Left ventricle myocardium inferior (tissue), 1 donor: ENCODE measurements around the gene KPNA1. TPM values are rescaled to one million over a fixed set of nuclear protein-coding genes. Genes with fewer than 3 reads are reported as not detected.

ENCODE experiments used
- DNase-seq: peaks from one replicate; pipeline ENCODE4 v3.0.0-alpha.2; 2020
- H3K27ac ChIP-seq: fragments of 200-600 bp; replicated peaks from 2 replicates; pipeline ENCODE4 v1.8.0; 2021
- H3K27me3 ChIP-seq: fragments of 200-600 bp; 2 replicates; pipeline ENCODE4 v1.8.0; 2021; ENCODE audit warnings: low read depth
- H3K36me3 ChIP-seq: fragments of 200-600 bp; 2 replicates; pipeline ENCODE4 v1.8.0; 2021
- H3K4me1 ChIP-seq: fragments of 200-600 bp; 2 replicates; pipeline ENCODE4 v1.8.0; 2021
- H3K4me3 ChIP-seq: fragments of 200-600 bp; 2 replicates; pipeline ENCODE4 v1.8.0; 2021; ENCODE audit warnings: mild to moderate bottlenecking, moderate library complexity
- H3K9me3 ChIP-seq: fragments of 200-600 bp; replicated peaks from 2 replicates; pipeline ENCODE4 v1.8.0; 2021
- CTCF ChIP-seq: fragments of 200-600 bp; IDR thresholded peaks from 2 replicates; pipeline ENCODE4 v1.8.0; 2021; ENCODE audit warnings: antibody characterized with exemption, mild to moderate bottlenecking, borderline replicate concordance
- intact Hi-C: fragments of 100-400 bp; cut with micrococcal nuclease; formaldehyde crosslinking; loops from one replicate; pipeline ENCODE4 v1.11.0; 2022
- total RNA-seq: library from RNA; stranded (reverse); fragmentation: NEBNext Ultra II Directional; extraction: Animal tissue kit (Norgen Biotek cat#: 25700); gene quantifications from one replicate; pipeline ENCODE4 v1.2.1, GENCODE V29; 2021
- donor health status: DM: no; HTN: yes; CAD: no; lungs with severe emphysema.

The KPNA1 gene
- total RNA-seq, 1 donor from 2014 or later = 64.9 TPM

GRCh38 chr3:122560680-122561079, 45.9 kb upstream of the KPNA1 start:
- peaks cover 51% of the 10 kb centered on the region for H3K4me1 ChIP-seq
- H3K9me3 ChIP-seq = no peaks in the 10 kb centered on the region
- no peak overlapping the region for H3K27ac ChIP-seq
- peak; percentile 60 for TF ChIP-seq CTCF
- no peak overlapping the region for H3K4me3 ChIP-seq
- H3K36me3 ChIP-seq = peaks cover 40% of the 10 kb centered on the region
- no peak for DNase-seq
- intact Hi-C loops = loop anchor here (5.0 kb wide), 1 partner anchor 117 kb away; no protein-coding TSS in a partner anchor
- H3K27me3 ChIP-seq = no peaks in the 10 kb centered on the region

GRCh38 chr3:122559906-122560305, 45.2 kb upstream of the KPNA1 start:
- Histone ChIP-seq H3K9me3 (no peaks in the 10 kb centered on the region), H3K36me3 (peaks cover 47% of the 10 kb centered on the region), H3K4me3 (no peak overlapping the region), H3K27ac (no peak overlapping the region), H3K4me1 (peaks cover 44% of the 10 kb centered on the region), H3K27me3 (no peaks in the 10 kb centered on the region)
- no peak for TF ChIP-seq CTCF
- intact Hi-C loops = loop anchor here (5.0 kb wide), 1 partner anchor 117 kb away; no protein-coding TSS in a partner anchor
- no peak for DNase-seq

GRCh38 chr3:122558605-122559004, 43.9 kb upstream of the KPNA1 start:
- no peaks in the 10 kb centered on the region for H3K27me3 ChIP-seq
- H3K4me1 ChIP-seq = peaks cover 31% of the 10 kb centered on the region
- H3K9me3 ChIP-seq = no peaks in the 10 kb centered on the region
- DNase-seq = no peak
- H3K4me3 ChIP-seq = no peak overlapping the region
- peaks cover 60% of the 10 kb centered on the region for H3K36me3 ChIP-seq
- no peak overlapping the region for H3K27ac ChIP-seq
- no peak for TF ChIP-seq CTCF
- intact Hi-C loops = no loop called here

GRCh38 chr3:122557356-122557755, 42.6 kb upstream of the KPNA1 start:
- H3K36me3 ChIP-seq = peaks cover 72% of the 10 kb centered on the region
- H3K4me3 ChIP-seq = no peak overlapping the region
- H3K9me3 ChIP-seq = no peaks in the 10 kb centered on the region
- no peak overlapping the region for H3K27ac ChIP-seq
- intact Hi-C loops = no loop called here
- no peak for TF ChIP-seq CTCF
- no peaks in the 10 kb centered on the region for H3K27me3 ChIP-seq
- H3K4me1 ChIP-seq = peaks cover 18% of the 10 kb centered on the region
- DNase-seq = no peak

GRCh38 chr3:122555275-122556071, 40.7 kb upstream of the KPNA1 start:
- no peak for TF ChIP-seq CTCF
- Histone ChIP-seq H3K36me3 (peaks cover 88% of the 10 kb centered on the region), H3K4me1 (peaks cover 4% of the 10 kb centered on the region), H3K27me3 (no peaks in the 10 kb centered on the region), H3K4me3 (no peak overlapping the region), H3K27ac (no peak overlapping the region), H3K9me3 (no peaks in the 10 kb centered on the region)
- DNase-seq = no peak
- intact Hi-C loops = no loop called here
